ENCODE results near the gene KLK15. TPM values are rescaled to one million over a fixed set of nuclear protein-coding genes. Genes with fewer than 3 reads are reported as not detected.
A peak's percentile ranks its signal among the peaks of the same experiment; 100 is the strongest.

Gene KLK15
- total and polyA plus RNA-seq, 2 of the 8 experiments (the other 6 are each of a cell fraction or from before 2014, with no cell fraction given): not detected

- Histone ChIP-seq H2AK5ac (ENCODE audit: low read depth, low read length) (no peak overlapping the region), H2BK20ac (ENCODE audit: low read length) (no peak overlapping the region), H3K4ac (replicated peaks; ENCODE audit: insufficient read length, low read depth, low read length) (no peak overlapping the region), H4K8ac (ENCODE audit: extremely low read depth, insufficient read depth, low read length) (no peak overlapping the region), H3K27me3 (replicated peaks in 1 of 4; ENCODE audit: control insufficient read depth in 3 of 4, extremely low read depth in 1 of 4, insufficient read depth in 3 of 4, low read length in 3 of 4) (peaks cover 0 to 4% (median 4%) of the 10 kb centered on the region in 4 experiments; a peak in 4 of 7 replicates), H3K27ac (ENCODE audit: low read depth, low read length) (no peak overlapping the region), H3K4me3 (ENCODE audit: extremely low read depth in 1 of 4, insufficient read depth in 2 of 4, low read depth in 3 of 4, low read length in 4 of 4) (no peak overlapping the region), H3K9me3 (ENCODE audit: insufficient read depth in 2 of 2, low read depth in 1 of 2, low read length in 1 of 2) (no peaks in the 10 kb centered on the region; a peak in 1 of 4 replicates), H4K20me1 (replicated peaks in 1 of 2; ENCODE audit: control insufficient read depth in 1 of 2, insufficient read depth in 2 of 2, low read length in 2 of 2) (no peaks in the 10 kb centered on the region), H3K14ac (ENCODE audit: insufficient read length) (no peak overlapping the region), H3K4me1 (replicated peaks in 1 of 4; ENCODE audit: control insufficient read depth in 3 of 4, insufficient read depth in 4 of 4, low read length in 3 of 4) (no peaks in the 10 kb centered on the region; a peak in 1 of 7 replicates), H3K9ac (replicated peaks in 1 of 4; ENCODE audit: extremely low read depth in 1 of 4, low read depth in 3 of 4, low read length in 3 of 4) (no peak overlapping the region), H3K79me1 (ENCODE audit: low read depth, low read length) (no peaks in the 10 kb centered on the region), H4K91ac (replicated peaks; ENCODE audit: insufficient read length, low read length) (no peak overlapping the region), H3K79me2 (ENCODE audit: control insufficient read depth in 1 of 2, insufficient read depth in 2 of 2, low read length in 2 of 2) (no peaks in the 10 kb centered on the region), H3K36me3 (ENCODE audit: control insufficient read depth in 2 of 4, insufficient read depth in 4 of 4, low read length in 3 of 4) (no peaks in the 10 kb centered on the region), H3K23ac (ENCODE audit: insufficient read length) (no peak overlapping the region), H2BK5ac (ENCODE audit: low read depth, low read length) (no peak overlapping the region), H2BK12ac (ENCODE audit: low read depth, low read length) (0 out of 2 replicates have a peak overlapping the region, but pooled peaks have one; percentile 39), H4K5ac (ENCODE audit: insufficient read length, low read depth, low read length) (no peak overlapping the region), H3K23me2 (ENCODE audit: low read depth, low read length) (peaks cover 5% of the 10 kb centered on the region; the same call in 1 of the 2 replicates), H3K4me2 (ENCODE audit: insufficient read depth in 1 of 2, low read depth in 2 of 2, low read length in 2 of 2) (no peak overlapping the region), H3K18ac (ENCODE audit: extremely low read depth, low read length) (no peak overlapping the region), H2BK120ac (replicated peaks; ENCODE audit: low read depth, low read length) (no peak overlapping the region), H3K56ac (replicated peaks; ENCODE audit: insufficient read length, low read depth, low read length) (no peak overlapping the region), H2AFZ (ENCODE audit: low read length) (no peak overlapping the region), H2BK15ac (ENCODE audit: low read length) (no peak overlapping the region)
- WGBS, 2 experiments (ENCODE audit: extremely low coverage in 1 of 2, insufficient coverage in 1 of 2, insufficient read length in 1 of 2, insufficient replicate concordance in 2 of 2, low coverage in 1 of 2, low lambda C conversion rate in 2 of 2, missing lambda C conversion rate in 1 of 2): 88% methylated on average over 14 of the region's 14 CpGs; no CpG with 5 or more reads in 1 of the 2 experiments
- TF ChIP-seq TAF1 (IDR thresholded peaks at IDR 0.05; ENCODE audit: low read depth, low read length): no peak
- no peak for TF ChIP-seq RNF2 (IDR thresholded peaks at IDR 0.05; ENCODE audit: borderline replicate concordance, low read depth, low read length, missing control alignments, poor library complexity, severe bottlenecking)
- no peak for TF ChIP-seq SIRT6 (IDR thresholded peaks at IDR 0.05; ENCODE audit: low read length)
- TF ChIP-seq CREB1 (IDR thresholded peaks at IDR 0.05): no peak
- FAIRE-seq (no peak), DNase-seq (ENCODE audit: low read depth in 1 of 2, low spot score in 2 of 2) (no peak)
- ChIA-PET CTCF (ENCODE audit: partially characterized antibody) (no interaction called here), POLR2A (ENCODE audit: partially characterized antibody) (interaction anchor here (0.6 to 1.6 kb wide), 3 partner anchors 23 to 30 kb away, joined by 3 to 7 read pairs (median 5); no protein-coding TSS in a partner anchor)
Measured at GRCh38 chr19:50827476-50827875, 5.9 kb downstream of the KLK15 start.

Data from H1 (cell line).